SH-SY5Y (cell line): Measurements from ENCODE around the gene ARL6.

Experiments
- GATA2 ChIP-seq: IDR thresholded peaks from 2 replicates; pipeline ENCODE4 v1.6.1; 2011; ENCODE audit warnings: mild to moderate bottlenecking, low read depth, low read length
- GATA3 ChIP-seq: IDR thresholded peaks from 2 replicates; pipeline ENCODE4 v1.6.1; 2011; ENCODE audit warnings: low read depth, mild to moderate bottlenecking, low read length, moderate library complexity

DNA sequence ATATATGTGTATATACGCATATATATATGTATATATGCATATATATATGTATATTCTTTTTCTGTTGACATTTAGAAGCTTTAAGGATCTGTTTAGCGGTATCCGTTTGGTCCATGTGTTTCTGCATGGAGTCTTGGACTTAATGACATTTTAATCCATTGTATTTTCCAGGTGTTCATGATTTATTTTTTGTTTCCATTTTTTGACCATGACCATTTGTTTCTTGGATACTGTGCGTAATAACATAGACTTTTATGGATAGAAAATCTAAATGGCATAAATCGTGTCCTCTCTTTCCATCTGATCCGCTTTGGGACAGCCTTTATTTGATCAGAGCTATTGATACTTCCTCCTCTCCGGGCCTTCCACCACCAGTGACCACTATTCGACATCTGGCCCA, 76.7 kb downstream of the ARL6 start:
- TF ChIP-seq GATA2 (no peak), GATA3 (no peak)
